ELF-1 (cell line): Measurements from ENCODE around the gene PTPRN2.
A peak's percentile ranks its signal among the peaks of the same experiment; 100 is the strongest.

ENCODE experiments used
- DNase-seq: peaks from one replicate; pipeline ENCODE4 v3.0.0-alpha.2; 2016; ENCODE audit warnings: low read depth, low spot score

PTPRN2 gene

GRCh38 chr7:158403013-158403821 lies 184.4 kb downstream of the PTPRN2 start:
- DNase-seq: no peak

- no peak for DNase-seq
Observed at GRCh38 chr7:158402471-158402870, 185.2 kb downstream of the PTPRN2 start.

DNA sequence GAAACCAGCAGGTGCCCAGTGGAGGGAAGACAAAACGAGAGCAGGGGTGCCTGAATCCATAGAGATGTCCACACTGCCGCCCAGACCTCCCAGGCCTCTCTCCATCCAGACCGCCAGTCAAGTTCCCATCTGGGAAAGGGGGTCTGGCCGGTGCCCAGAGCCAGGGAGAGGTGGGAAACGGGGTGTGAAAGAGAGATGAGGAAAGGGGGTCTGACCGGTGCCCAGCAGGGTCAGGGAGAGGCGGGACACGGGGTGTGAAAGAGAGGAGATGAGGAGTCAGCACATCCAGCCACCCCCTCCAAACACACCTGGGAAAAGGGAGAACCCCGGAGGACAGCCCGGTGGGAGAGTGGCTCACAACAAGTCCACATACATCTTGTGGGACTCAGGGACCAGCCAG lies 185.8 kb downstream of the PTPRN2 start:
- DNase-seq: no peak

GRCh38 chr7:158401295-158401694 lies 186.3 kb downstream of the PTPRN2 start:
- DNase-seq: no peak

DNA sequence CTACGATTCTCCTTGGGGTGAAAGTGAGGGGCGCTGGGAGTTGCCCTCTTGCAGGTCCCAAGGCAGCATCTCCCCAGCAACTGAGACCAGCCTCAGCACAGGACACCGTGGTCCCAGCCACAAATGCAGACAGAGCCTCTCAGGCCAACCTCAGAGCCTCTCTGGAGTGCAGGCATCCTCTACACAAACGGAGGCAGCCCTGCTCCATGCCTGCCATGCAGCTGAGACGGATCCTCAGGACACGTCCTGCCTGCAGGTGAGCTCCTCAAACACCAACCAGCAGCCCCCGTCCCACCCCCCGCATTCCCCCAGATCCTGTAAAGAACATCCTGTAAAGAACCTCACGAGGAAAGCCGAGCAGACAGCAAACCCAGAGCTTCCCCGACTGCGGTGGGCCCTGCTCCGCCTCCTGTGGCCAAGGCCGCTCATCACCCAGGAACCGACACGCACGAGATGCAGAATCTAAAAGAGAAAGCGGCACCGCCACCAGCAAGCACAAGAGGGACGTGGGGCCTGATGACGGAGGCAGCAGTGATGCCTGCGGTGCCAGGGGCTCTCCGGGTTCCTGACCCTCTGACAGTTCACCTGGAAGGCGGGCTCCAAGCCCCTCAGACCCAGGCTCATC lies 186.9 kb downstream of the PTPRN2 start:
- no peak for DNase-seq

DNA sequence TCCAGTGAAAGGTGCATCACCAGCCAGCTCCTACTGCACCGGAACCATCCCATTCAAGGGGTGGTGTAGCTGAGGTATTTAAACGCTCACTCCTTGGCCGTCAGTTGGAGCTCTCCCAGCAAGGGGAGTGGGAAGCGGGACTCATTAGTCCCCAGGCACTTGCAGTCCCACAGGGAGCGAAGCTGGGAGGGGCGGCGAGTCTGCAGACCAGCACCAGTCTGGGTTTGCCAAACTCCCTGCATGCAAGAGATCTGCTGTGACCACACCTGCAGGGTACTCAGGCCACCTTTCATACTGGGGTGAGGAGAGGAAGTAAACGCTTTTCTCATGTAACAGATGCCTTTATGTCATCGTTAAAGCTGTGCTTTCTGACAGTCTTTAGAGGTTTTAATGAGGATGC lies 187.9 kb downstream of the PTPRN2 start:
- no peak for DNase-seq

DNA sequence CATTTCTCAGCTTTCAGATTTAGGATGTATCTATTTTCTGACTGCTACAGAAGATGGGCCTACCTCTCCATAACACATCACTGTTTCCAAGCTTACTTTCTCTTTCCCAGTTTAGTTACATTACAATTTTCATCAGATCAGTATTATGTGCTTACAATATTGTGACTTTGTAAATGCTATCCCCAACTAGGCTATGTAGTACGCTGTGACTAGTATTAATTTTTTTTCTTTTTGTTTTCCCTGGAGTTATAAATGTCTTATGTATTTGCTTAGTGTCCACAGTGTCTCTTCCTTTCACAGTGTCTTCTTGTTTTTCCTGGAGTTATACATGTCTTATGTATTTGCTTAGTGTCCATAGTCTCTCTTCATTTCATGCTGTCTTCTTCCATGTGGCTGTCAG lies 188.9 kb downstream of the PTPRN2 start:
- no peak for DNase-seq

DNA sequence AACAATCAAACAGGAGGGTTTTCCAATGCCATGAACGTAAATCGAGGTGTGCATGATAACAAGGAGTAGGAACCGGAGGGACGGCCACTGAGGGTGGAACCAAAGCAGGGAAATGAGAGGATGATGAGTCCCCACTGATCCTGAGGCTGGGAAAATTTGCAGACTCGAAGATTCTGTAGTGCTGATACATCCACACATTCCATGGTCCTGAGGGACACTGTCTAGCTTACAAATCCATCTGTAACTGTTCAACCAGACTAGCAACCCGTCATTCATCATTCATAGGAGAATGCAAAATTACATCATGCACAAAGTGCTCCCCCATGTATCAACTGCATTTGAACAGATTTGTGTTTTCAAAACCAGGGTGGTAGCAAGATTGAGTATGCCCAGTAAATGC lies 189.7 kb downstream of the PTPRN2 start:
- no peak for DNase-seq

- DNase-seq: no peak
Observed at GRCh38 chr7:158396982-158397862, 190.4 kb downstream of the PTPRN2 start.

GRCh38 chr7:158396301-158396905 lies 191.2 kb downstream of the PTPRN2 start:
- no peak for DNase-seq

DNA sequence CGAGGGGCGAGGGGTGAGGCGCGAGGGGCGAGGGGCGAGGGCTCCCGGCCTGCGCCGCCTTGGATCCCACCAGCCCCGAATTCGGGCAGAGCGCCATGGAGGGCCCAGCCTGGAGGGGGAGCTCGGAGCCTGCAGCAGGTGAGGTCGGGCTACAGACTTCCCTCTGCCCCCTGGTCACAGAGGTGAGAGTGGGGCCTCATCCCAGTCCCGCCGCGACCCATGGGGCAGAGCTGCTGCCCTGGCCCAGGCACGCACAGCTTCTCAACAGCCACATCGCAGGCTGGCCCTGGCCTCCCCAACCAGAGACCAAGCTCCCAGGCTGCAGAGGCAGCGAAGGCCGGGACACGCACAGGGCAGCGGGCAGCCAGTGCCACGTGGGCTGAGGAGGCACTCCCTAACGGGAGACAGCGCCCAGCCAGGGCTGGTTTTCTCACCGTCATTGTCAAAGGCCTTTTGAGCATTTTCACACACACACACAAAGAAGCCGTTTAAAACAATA lies 191.8 kb downstream of the PTPRN2 start:
- no peak for DNase-seq

- no peak for DNase-seq
Observed at GRCh38 chr7:158395349-158395748, 192.3 kb downstream of the PTPRN2 start.

- peak; percentile 78 for DNase-seq
Observed at GRCh38 chr7:158394936-158395335, 192.7 kb downstream of the PTPRN2 start.

- DNase-seq: no peak
Observed at GRCh38 chr7:158393926-158394625, 193.5 kb downstream of the PTPRN2 start.

- no peak for DNase-seq
Observed at GRCh38 chr7:158392251-158392650, 195.4 kb downstream of the PTPRN2 start.

GRCh38 chr7:158391541-158391940 lies 196.1 kb downstream of the PTPRN2 start:
- DNase-seq: no peak

DNA sequence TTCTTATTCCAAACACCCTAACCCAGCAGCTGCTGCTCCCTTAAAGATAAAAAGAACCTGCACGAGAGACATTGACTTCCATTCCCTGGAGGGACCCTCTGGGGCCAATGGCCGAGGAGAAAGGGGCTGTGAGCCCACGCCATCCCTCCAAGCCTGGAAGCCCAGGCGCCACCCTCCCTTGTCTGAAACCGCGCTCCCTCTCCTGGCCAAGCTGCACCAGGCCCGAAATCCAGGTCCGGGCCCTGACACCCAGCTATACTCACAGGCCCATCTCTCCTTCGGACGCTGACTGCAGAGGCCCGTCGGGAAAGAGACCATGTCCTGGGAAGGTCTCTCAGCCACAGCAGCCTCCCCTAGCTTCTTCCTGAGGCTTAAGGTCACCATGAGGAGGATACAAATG lies 196.5 kb downstream of the PTPRN2 start:
- no peak for DNase-seq

DNA sequence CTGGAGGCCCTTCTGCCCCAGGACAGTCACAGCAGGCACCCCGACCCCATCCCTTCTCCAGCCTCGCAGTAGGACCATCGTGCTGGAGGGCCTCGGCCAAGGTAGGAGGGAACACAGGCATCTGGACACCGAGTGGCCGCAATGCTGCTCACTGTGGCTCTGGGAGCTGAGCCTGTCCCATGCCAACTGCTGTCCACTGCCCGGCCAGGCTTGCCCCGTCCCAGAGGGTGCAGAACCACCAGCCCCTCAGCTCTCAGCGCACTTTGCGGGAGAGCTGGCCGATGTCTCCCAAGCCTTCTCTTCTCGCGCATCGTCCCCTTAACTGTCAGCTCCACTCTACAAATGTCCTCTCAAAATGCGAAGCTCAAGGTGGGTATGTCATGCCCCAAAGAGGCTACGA lies 197.2 kb downstream of the PTPRN2 start:
- DNase-seq: no peak

DNA sequence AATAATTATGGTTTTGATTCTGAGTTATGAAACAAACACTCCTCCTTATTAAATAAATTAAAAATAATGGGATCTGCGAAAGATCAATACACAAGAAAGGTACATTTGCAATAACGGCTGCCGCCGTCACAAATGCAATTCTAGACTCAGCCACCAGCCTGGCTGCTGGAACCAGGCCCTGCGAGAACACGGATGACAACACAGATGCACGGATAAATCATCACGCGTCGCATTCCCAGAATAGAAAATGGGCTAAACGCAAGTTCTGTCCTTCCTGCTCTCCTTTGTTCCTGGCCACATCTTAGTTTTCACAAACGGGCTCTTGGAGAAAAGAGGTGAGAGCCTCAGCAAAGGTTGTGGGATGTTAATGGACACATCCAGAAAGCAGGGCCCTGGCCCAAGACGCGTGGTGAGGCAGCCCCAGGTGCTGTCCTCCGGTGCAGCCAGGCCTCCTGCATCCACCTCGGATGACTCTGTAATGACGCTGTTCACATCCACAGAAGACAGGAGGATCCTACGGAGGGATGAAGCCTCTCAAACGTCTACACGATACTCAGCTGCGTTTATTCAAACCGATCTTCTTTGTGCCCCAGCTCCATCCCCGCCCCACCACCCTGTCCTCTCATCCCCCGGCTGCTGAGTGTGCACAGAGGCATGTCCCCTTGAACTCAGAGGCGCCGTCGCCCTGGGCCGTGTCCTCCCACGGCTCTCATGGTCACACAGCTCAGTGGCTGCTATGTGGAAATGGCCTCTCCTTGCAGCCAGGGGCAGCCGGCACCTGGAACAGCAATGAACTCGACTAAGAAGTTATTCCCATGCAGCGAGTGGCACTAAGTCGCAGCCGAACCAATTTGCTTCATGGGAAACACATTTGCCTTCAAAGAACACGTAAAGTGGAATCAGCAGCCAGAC lies 197.9 kb downstream of the PTPRN2 start:
- DNase-seq: no peak

DNA sequence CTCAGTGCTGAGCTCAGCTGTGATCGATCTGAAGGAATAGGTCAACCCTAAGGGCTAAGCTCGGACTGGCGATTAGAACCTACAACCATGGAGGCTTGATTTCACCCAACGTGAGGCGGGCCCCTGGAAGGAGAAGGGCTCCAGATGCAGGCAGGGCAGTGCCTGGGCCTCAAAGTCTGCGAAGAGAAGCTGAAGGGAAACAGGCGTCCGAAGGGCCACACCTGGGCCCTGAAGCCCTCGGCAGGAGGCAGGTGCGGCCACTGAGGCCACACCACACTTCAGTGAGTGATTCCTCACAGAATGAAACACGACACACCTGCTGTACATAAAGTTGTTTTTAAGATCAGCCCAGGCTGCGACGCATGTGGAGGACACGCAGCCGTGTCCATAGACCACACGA lies 198.7 kb downstream of the PTPRN2 start:
- DNase-seq: no peak
